HG02884 (cell line): ENCODE results near the gene SLC1A6.
"Not testable (repeated sequence)": the region's sequence is repeated elsewhere in the genome, so short reads cannot be mapped to it uniquely, and the experiment has no call there.

Source experiments
- ATAC-seq: cut with Tn5 transposase; IDR thresholded peaks from one replicate; pipeline ENCODE4 v1.9.1; 2021; ENCODE audit warnings: mild to moderate bottlenecking, moderate library complexity; ENCODE audit not compliant: unreplicated experiment

Gene SLC1A6

DNA sequence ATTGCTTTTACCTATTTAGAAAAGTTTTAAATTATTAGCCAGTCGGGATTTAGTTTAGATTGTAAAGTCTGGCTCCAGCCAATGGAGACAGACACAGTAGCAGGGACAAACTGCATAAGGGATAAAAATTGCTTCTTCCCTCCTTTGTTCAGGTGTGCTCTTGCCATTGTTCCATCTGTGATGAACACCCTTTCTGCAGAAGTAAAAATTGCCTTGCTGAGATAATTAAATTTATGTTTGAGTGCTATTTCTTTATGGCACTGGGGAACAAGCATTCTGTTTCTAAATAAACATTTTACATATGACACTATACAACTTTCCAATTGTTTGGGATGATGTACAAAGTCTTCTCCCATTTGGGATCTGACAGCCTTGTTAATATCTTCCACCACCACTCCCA lies 20.4 kb downstream of the SLC1A6 start:
- no peak for ATAC-seq

- no peak for ATAC-seq
These were observed 22.2 kb downstream of the SLC1A6 start for GRCh38 chr19:14957464-14957863.

GRCh38 chr19:14954071-14954655 lies 25.5 kb downstream of the SLC1A6 start:
- ATAC-seq: no peak

DNA sequence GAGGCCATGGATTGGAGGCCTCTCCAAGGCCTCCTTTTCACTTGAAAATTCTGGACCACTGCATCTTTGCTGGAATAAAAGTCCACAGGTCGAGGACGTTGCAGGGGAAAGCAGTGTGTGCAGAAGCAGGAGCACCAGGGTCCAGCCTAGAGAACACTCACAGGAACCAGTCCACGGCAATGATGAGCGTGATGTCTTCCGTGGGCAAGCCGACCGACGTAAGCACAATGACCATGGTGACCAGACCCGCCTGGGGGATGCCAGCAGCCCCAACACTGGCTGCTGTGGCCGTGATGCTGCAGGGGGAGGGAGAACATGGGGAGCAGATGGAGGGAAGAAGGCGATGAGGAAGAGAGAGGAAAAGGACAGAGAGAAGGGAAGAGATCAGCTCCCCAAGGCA lies 26.9 kb downstream of the SLC1A6 start:
- no peak for ATAC-seq

DNA sequence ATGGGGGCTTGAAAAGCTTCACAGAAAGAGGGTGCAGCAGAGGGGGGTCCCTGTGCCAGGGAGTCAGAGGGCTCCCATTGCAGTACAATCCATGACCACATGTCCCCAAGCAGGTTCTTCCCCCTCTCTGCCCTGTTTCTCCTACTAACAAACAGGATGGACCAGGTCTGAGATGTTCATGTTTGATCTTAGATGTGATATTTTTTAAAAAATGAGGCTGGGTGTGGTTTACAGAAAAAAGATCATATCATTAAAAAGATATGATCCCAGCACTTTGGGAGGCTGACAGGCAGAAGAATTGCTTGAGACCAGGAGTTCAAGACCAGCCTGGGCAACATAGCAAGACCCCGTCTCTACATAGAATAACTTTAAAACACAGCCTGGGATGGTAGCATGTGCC lies 29.2 kb downstream of the SLC1A6 start:
- ATAC-seq: no peak

DNA sequence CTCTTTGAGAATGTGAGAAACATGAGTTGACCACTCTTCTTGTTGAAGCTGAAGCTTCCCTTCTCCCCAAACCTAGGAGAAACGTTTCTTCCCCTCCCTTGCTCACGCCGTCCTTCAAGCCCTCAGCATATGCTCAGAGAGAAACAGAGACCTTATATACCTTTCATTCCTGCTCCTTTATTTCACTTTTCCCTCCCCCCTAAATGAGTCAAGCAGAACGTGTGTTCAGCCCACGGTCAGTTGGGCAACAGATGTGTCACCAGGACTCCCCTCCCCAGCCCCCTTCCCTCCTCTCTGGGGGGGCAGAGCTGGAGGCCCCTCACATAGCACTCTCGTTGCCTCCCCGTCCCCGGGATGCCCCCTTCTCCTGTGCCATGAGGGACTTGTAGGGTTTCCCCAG lies 29.8 kb downstream of the SLC1A6 start:
- ATAC-seq: no peak

GRCh38 chr19:14949413-14949812 lies 30.3 kb downstream of the SLC1A6 start:
- ATAC-seq: not testable (repeated sequence)

GRCh38 chr19:14944456-14944855 lies 35.2 kb downstream of the SLC1A6 start:
- ATAC-seq: no peak

- ATAC-seq: no peak
These were observed 36.1 kb downstream of the SLC1A6 start for GRCh38 chr19:14943601-14944000.

- no peak for ATAC-seq
These were observed 38.5 kb downstream of the SLC1A6 start, which contains the start of gene OR7C2 for GRCh38 chr19:14941189-14941588. Gene OR7C2 (plus strand): TSS chr19:14941489. CDS start chr19:14941489, 0 bp downstream.

DNA sequence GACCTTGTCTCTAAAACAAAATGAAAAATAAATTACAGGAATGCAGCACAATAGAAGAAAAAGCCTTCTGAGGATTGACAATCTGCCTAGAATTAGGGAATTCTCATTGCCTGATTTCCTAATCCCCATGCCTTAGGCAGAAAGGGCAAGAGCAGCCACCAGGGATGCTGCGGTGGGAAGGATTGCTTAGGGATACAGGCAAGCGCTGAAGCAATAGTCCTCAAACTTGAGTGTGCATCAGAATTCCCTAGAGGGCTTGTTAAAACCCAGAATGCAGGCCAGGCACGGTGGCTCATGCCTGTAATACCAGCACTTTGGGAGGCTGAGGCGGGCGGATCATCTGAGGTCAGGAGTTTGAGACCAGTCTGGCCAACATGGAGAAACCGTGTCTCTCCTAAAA lies 39.4 kb downstream of the SLC1A6 start:
- ATAC-seq: no peak

GRCh38 chr19:14933506-14933905 lies 46.2 kb downstream of the SLC1A6 start:
- ATAC-seq: no peak

GRCh38 chr19:14916848-14917247 lies 62.8 kb downstream of the SLC1A6 start:
- ATAC-seq: no peak

- ATAC-seq: no peak
These were observed 64.5 kb downstream of the SLC1A6 start for GRCh38 chr19:14915116-14915515.

DNA sequence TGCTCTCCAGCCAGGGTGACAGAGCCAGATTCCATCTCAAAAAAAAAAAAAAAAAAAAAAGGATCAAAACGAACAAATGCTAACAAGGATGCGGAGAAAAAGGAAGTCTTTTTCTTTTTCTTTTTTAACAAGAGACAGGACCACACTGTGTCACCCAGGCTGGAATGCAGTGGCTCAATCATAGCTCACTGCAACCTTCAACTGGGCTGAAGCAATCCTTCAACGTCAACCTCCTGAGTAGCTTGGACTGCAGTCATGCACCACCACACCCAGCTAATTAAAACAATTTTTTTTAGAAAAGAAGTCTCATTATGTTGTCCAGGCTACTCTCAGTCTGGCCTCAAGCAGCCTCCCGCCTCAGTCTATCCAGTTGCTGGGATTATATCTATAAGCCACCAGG lies 73.0 kb downstream of the SLC1A6 start:
- no peak for ATAC-seq

GRCh38 chr19:14901675-14902260 lies 77.9 kb downstream of the SLC1A6 start:
- ATAC-seq: no peak
